Neural progenitor cell (in vitro differentiated cells): Measurements from ENCODE around the gene AGTRAP. TPM values are rescaled to one million over a fixed set of nuclear protein-coding genes. Genes with fewer than 3 reads are reported as not detected.

Experiments used
- DNase-seq: peaks from one replicate; pipeline ENCODE4 v3.0.0-alpha.2; 2016; ENCODE audit warnings: low spot score
- H2AFZ ChIP-seq: fragments of 200-600 bp; sonication (generic); replicated peaks from 2 replicates; pipeline ENCODE4 v1.6.1; 2016; ENCODE audit warnings: antibody characterized with exemption
- H3F3A ChIP-seq: fragments of 200-600 bp; sonication (generic); 2 replicates; pipeline ENCODE4 v1.6.1; 2016; ENCODE audit warnings: antibody characterized with exemption, low read depth
- H3K27ac ChIP-seq: fragments of 200-600 bp; sonication (generic); 2 replicates; pipeline ENCODE4 v1.5.1; 2016; ENCODE audit warnings: mild to moderate bottlenecking
- H3K27me3 ChIP-seq: fragments of 200-600 bp; sonication (generic); 2 replicates; pipeline ENCODE4 v1.6.1; 2016; ENCODE audit warnings: mild to moderate bottlenecking, moderate library complexity
- H3K36me3 ChIP-seq: fragments of 200-600 bp; sonication (generic); 2 replicates; pipeline ENCODE4 v1.5.1; 2016
- H3K4me1 ChIP-seq: fragments of 200-600 bp; sonication (generic); 2 replicates; pipeline ENCODE4 v1.6.1; 2016; ENCODE audit warnings: mixed run types
- H3K4me2 ChIP-seq: fragments of 200-600 bp; sonication (generic); 2 replicates; pipeline ENCODE4 v1.6.1; 2016
- H3K4me3 ChIP-seq: fragments of 200-600 bp; sonication (generic); 2 replicates; pipeline ENCODE4 v1.5.1; 2016
- H3K79me2 ChIP-seq: fragments of 200-600 bp; sonication (generic); 2 replicates; pipeline ENCODE4 v1.6.1; 2016; ENCODE audit warnings: low read depth
- H3K9ac ChIP-seq: fragments of 200-600 bp; sonication (generic); 2 replicates; pipeline ENCODE4 v1.6.1; 2016
- H3K9me3 ChIP-seq: fragments of 200-600 bp; sonication (generic); 2 replicates; pipeline ENCODE4 v1.5.1; 2016; ENCODE audit warnings: low read depth
- H4K20me1 ChIP-seq: fragments of 200-600 bp; sonication (generic); 2 replicates; pipeline ENCODE4 v1.6.1; 2016; ENCODE audit warnings: low read depth
- H3K27ac Mint-ChIP-seq: 3 replicates; pipeline ENCODE4 v1.8.0; 2021; ENCODE audit warnings: mixed read lengths
- H3K27me3 Mint-ChIP-seq: 2 replicates; pipeline ENCODE4 v1.8.0; 2022; ENCODE audit warnings: low read depth, mild to moderate bottlenecking, inconsistent platforms, moderate library complexity, mixed read lengths; ENCODE audit not compliant: insufficient read depth
- H3K36me3 Mint-ChIP-seq: 3 replicates; pipeline ENCODE4 v1.8.0; 2021; ENCODE audit warnings: mixed read lengths
- H3K4me1 Mint-ChIP-seq: 3 replicates; pipeline ENCODE4 v1.8.0; 2021; ENCODE audit warnings: mixed read lengths
- H3K4me3 Mint-ChIP-seq: 3 replicates; pipeline ENCODE4 v1.8.0; 2021; ENCODE audit warnings: mild to moderate bottlenecking, moderate library complexity, mixed read lengths
- H3K9me3 Mint-ChIP-seq: 3 replicates; pipeline ENCODE4 v1.8.0; 2020; ENCODE audit warnings: mixed read lengths
- CTCF ChIP-seq: fragments of 200-600 bp; sonication (generic); IDR thresholded peaks from 2 replicates; pipeline ENCODE4 v1.5.1; 2017; ENCODE audit warnings: antibody characterized with exemption, mild to moderate bottlenecking
- EZH2 ChIP-seq: fragments of 200-600 bp; sonication (generic); IDR thresholded peaks from 2 replicates; pipeline ENCODE4 v1.6.1; 2017; ENCODE audit warnings: antibody characterized with exemption, mild to moderate bottlenecking, moderate library complexity
- EZH2phosphoT487 ChIP-seq: fragments of 200-600 bp; sonication (generic); IDR thresholded peaks from 2 replicates; pipeline ENCODE4 v1.6.1; 2017; ENCODE audit warnings: antibody characterized with exemption
- total RNA-seq: library from RNA; depleted of rRNA; stranded (reverse); fragments of >200 nt; gene quantifications from 2 replicates; pipeline ENCODE4 v1.2.3, GENCODE V29; 2015; ENCODE audit warnings: low replicate concordance

The AGTRAP gene
- total RNA-seq, 1 donor from 2014 or later, result 12.4 TPM

GRCh38 chr1:11693917-11694316, 42.0 kb upstream of the AGTRAP start:
- Mint-ChIP-seq H3K36me3 (no peaks in the 10 kb centered on the region), H3K27me3 (peaks cover 18% of the 10 kb centered on the region), H3K9me3 (no peaks in the 10 kb centered on the region), H3K4me1 (peaks cover 36% of the 10 kb centered on the region), H3K4me3 (peak overlapping the region; percentile 73), H3K27ac (peak overlapping the region; percentile 27)
- Histone ChIP-seq H3K9me3 (no peaks in the 10 kb centered on the region), H3F3A (peaks cover 79% of the 10 kb centered on the region), H3K36me3 (no peaks in the 10 kb centered on the region), H4K20me1 (peaks cover 51% of the 10 kb centered on the region), H3K27ac (no peak overlapping the region), H3K27me3 (peaks cover 11% of the 10 kb centered on the region), H3K79me2 (peaks cover 89% of the 10 kb centered on the region), H3K4me1 (peaks cover 46% of the 10 kb centered on the region), H3K9ac (no peak overlapping the region), H3K4me2 (peak overlapping the region; percentile 93), H2AFZ (no peak overlapping the region), H3K4me3 (no peak overlapping the region)
- DNase-seq, result no peak
- no peak for TF ChIP-seq CTCF
- TF ChIP-seq EZH2phosphoT487, result no peak
- TF ChIP-seq EZH2, result no peak

GRCh38 chr1:11695861-11696260, 40.1 kb upstream of the AGTRAP start:
- Histone ChIP-seq H4K20me1 (peaks cover 52% of the 10 kb centered on the region), H3K27me3 (peaks cover 11% of the 10 kb centered on the region), H3K4me2 (peak overlapping the region; percentile 39), H3F3A (peaks cover 68% of the 10 kb centered on the region), H3K4me1 (peaks cover 37% of the 10 kb centered on the region), H3K9ac (no peak overlapping the region), H3K9me3 (no peaks in the 10 kb centered on the region), H3K27ac (peak overlapping the region; percentile 12), H3K36me3 (no peaks in the 10 kb centered on the region), H2AFZ (no peak overlapping the region), H3K4me3 (no peak overlapping the region), H3K79me2 (peaks cover 84% of the 10 kb centered on the region)
- Mint-ChIP-seq H3K4me1 (peaks cover 30% of the 10 kb centered on the region), H3K27ac (peak overlapping the region; percentile 61), H3K4me3 (no peak overlapping the region), H3K36me3 (no peaks in the 10 kb centered on the region), H3K27me3 (peaks cover 13% of the 10 kb centered on the region), H3K9me3 (no peaks in the 10 kb centered on the region)
- peak; percentile 63 for DNase-seq
- TF ChIP-seq CTCF, result no peak
- no peak for TF ChIP-seq EZH2phosphoT487
- no peak for TF ChIP-seq EZH2

GRCh38 chr1:11697188-11697892, 38.6 kb upstream of the AGTRAP start:
- H3K27ac Mint-ChIP-seq, result no peak overlapping the region
- H4K20me1 ChIP-seq, result peaks cover 65% of the 10 kb centered on the region
- H3K4me3 ChIP-seq, result no peak overlapping the region
- peaks cover 70% of the 10 kb centered on the region for H3F3A ChIP-seq
- H3K4me1 ChIP-seq, result peaks cover 44% of the 10 kb centered on the region
- H3K4me1 Mint-ChIP-seq, result peaks cover 36% of the 10 kb centered on the region
- no peaks in the 10 kb centered on the region for H3K36me3 Mint-ChIP-seq
- no peak overlapping the region for H3K4me3 Mint-ChIP-seq
- TF ChIP-seq EZH2, result no peak
- TF ChIP-seq EZH2phosphoT487, result no peak
- no peak for TF ChIP-seq CTCF
- DNase-seq, result peak; percentile 16
- H3K9me3 ChIP-seq, result no peaks in the 10 kb centered on the region
- H3K4me2 ChIP-seq, result no peak overlapping the region
- H3K79me2 ChIP-seq, result peaks cover 88% of the 10 kb centered on the region
- H3K27me3 Mint-ChIP-seq, result peaks cover 12% of the 10 kb centered on the region
- no peak overlapping the region for H3K9ac ChIP-seq
- H3K9me3 Mint-ChIP-seq, result no peaks in the 10 kb centered on the region
- no peaks in the 10 kb centered on the region for H3K36me3 ChIP-seq
- no peak overlapping the region for H2AFZ ChIP-seq
- no peak overlapping the region for H3K27ac ChIP-seq
- H3K27me3 ChIP-seq, result peaks cover 4% of the 10 kb centered on the region
